NOMO-1 treated with DMSO at 0.1 percent for 48 hours (cell line): ENCODE results near the gene PKD1.
A peak's percentile ranks its signal among the peaks of the same experiment; 100 is the strongest.

Experiments
- DNase-seq: peaks from one replicate; lab custom pipeline; 2025; ENCODE audit not compliant: unreplicated experiment; lab: John Stamatoyannopoulos, UW

Gene PKD1

DNA sequence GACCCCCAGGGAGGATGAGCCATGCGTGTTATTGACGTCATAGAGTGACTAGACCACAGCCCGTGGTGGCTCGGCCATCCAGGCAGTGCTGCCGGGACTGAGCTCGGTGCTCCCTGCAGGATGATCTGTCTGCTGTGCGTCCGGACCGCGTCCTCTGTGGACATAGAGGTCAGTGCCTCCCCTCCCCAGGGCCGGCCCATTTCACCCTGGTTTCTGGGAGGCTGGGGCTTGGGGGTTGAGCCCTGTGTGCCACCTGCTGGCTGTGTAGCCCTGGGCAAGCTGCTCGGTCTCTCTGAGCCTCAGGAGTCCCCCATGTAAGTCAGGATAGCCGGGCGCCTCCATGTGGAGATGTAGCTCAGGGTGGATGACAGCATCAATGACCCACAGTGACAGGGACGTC is 79.6 kb downstream of the PKD1 start:
- no peak for DNase-seq

DNA sequence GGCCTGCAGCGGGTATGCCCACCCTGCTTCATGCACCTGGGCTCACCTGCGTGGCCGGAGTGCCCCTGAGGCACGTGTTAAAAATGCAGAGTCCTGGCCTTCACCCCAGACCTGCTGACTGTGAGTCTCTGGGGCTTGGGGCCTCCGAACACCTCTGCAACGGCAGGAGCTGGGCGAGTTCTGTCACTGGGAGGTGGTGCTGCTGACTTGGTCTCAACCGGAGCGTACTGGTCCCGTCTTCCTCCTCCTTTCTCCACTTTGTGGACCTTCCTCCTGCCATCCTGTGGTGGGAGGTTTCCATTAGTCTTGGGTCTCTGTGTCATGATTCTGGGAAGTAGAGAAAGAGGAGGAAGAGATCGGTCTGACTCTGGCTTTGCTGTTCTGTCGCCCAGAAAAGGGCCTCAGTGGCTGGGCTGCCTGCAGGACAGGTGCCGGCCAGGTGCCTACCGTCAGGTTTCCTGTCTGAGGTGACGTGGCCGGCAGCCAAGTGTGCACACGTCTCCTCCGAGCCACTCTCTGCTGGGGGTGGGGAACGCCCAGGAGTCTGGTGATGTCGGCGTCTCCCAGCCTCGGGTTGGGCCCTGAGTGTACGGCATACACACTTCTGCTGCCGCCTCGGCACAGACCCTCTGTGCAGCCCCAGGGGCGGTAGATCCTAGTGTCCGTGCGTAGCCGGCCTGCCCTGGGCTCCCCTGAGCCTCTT is 81.0 kb downstream of the PKD1 start:
- no peak for DNase-seq

DNA sequence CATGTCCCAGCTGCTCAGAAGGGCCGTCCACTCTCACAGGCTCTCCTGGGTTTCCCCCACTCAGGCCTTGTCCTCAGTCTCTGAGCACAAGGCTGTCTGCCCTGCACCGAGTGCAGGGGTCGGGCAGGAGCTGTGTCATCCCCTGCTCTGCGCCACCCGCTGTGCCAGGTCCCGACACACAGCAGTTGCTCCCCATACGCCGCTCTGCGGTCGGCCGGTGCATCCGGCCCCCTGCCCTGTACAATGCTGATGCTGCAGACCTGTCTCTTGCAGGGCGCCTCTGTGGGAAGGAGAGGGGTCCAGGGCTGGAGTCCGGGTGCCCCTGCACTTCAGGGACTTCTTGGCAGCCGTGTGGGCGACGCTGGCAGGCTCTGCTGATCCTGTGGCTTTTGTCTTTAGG is 81.8 kb downstream of the PKD1 start:
- no peak for DNase-seq

DNA sequence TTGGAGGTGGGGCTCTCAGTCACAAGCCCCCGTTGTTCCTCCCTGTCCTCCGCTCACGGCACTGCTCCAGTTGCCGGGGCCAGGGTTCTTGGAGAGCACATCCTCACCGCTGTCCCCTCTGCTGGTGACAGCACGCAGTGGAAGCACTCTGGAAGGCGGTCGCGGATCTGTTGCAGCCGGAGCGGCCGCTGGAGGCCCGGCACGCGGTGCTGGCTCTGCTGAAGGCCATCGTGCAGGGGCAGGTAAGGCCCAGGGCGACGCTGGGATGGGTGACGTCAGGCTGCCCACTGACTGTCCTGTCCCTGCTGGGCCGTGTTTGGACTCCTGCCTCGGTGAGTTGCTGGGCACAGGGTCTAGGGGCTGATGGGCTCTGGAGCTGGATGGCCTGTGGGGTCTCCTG is 82.5 kb downstream of the PKD1 start:
- DNase-seq = no peak

DNA sequence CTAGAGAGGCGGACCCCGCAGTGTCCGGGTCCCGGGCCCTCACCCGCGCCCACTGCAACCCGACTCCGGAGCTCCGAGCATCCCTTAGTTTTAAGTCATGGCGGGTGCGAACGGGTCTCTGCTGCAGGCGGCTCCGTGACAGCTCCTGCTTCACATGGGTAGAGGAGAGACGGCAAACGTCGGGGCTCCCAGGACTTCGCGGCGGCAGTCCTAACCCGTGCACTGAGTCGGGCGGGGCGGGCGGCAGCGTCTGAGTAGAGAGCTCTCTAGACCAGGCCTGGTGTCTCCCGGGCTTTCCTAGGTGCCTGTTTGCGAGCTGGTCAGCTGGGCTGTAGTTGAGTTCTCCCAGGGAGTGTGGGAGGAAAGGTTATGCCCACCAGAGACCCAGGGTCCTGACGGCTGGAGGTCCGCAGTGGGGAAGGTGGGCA is 87.6 kb downstream of the PKD1 start:
- no peak for DNase-seq

DNA sequence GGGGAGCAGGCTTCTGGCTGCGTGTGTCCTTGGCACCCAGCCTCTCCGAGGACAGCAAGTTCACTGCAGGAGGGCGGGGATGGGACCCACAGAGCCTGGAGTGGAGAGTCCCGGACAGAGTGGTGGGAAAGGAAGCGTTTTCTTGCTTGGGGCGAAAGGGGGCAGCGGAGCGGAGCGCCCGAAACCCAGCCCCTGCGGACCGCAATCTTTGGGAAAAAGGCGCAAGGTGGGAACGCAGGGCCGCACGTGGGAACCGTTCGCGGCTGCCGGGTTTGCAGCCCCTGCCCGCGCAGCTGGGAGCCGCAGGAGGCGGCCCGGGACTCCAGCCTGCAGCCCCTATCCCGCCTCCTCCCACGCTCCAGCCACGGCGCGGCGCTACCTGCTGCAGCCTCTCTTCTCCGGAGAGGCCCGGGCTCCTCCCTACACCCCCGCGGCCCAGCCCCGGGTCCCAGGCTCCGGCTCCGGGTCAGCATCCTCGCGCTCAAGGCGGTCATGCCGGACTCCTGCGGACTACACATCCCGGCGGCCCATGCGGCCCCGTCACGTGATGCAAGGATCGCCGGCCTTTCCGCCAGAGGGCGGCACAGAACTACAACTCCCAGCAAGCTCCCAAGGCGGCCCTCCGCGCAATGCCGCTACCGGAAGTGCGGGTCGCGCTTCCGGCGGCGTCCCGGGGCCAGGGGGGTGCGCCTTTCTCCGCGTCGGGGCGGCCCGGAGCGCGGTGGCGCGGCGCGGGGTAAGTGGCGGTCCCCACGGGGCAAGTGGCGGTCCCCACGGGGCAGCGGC is 88.2 kb downstream of the PKD1 start, which contains the start of the genes NTHL1 and TSC2:
TSS of gene NTHL1 (minus strand) at position 505 of the 786 bp plus-strand sequence. CDS start at position 494, 11 bp downstream.
TSS of gene TSC2 (plus strand) at position 656 of the 786 bp plus-strand sequence. CDS start 631 bp downstream, outside the sequence.
- DNase-seq = peak; percentile 93

DNA sequence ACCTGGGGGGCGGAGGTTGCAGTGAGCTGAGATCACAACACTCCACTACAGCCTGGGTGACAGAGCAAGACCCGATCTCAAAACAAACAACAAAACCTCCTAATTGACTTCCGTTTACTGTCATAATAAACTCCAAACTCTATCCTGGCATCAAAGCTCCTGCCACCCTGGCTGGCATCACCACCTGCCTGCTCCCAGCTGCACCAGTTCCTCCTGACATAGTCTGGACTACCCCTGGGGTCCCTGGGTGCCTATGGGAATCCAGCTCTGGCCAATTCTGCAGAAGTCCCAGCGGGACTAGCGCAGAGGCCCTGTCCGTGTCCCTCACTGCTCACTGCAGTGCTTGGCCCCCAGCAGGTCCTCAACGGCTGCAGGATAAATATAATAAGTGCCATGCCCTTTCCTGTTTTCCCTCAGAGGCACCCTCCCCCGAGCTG is 88.8 kb downstream of the PKD1 start:
- DNase-seq = no peak

DNA sequence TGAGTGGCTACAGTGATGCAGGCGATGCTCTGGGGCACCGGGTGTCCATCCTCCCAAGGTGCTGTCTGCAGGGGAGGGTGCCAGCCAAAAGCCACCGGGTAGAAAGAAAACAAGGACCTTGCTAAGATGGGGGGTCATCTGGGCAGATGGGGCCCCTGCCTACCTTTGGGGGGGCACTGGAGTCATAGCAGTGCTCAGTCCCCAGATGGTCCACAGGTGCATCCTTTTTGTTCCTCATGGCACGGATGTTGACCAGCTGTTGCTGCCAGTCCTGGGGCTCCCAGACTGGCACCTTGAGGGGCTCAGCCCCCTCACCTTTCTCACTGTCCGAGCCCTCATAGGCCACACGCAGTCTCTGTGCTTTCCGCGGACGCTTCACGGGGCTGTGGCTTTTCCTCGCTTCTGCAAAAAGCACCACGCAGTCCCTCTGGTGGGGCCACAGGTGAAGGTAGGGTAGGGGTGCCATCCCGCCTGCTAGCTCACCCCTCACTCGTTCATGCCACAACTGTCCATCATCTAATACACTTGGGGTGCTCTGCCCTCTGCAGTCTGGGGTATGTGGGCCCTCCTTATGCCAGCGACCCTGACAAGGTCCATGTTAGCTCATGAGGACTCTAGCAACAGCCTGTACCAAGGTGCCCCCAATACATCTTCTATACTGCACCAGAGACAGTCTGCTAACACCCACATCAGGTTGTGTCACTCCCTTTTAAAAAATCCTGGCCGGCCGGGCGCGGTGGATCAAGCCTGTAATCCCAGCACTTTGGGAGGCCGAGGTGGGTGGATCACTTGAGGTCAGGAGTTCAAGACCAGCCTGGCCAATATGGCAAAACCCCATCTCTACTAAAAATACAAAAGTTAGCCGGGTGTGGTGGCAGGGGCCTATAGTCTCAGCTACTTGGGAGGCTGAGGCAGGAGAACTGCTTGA is 89.5 kb downstream of the PKD1 start:
- DNase-seq = no peak

DNA sequence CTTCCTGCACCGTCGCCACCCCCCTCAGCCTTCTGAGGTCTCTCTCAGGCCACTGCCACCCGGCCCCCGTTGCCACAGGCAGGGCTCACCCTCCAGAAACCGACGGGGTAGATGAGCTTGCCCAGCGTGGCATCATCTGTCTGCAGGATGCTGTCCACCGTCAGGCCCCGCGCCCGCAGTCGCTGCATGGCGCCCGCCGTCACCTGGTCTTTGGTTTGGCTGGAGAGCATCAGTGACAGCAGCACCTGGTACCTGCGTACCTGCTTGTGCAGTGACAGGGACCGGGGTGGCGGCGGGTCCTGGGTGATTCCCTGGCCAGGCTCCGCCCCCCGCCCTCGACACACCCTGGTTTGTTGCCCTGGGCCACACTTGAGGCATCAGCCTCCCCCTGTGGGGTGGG is 91.2 kb downstream of the PKD1 start:
- no peak for DNase-seq

DNA sequence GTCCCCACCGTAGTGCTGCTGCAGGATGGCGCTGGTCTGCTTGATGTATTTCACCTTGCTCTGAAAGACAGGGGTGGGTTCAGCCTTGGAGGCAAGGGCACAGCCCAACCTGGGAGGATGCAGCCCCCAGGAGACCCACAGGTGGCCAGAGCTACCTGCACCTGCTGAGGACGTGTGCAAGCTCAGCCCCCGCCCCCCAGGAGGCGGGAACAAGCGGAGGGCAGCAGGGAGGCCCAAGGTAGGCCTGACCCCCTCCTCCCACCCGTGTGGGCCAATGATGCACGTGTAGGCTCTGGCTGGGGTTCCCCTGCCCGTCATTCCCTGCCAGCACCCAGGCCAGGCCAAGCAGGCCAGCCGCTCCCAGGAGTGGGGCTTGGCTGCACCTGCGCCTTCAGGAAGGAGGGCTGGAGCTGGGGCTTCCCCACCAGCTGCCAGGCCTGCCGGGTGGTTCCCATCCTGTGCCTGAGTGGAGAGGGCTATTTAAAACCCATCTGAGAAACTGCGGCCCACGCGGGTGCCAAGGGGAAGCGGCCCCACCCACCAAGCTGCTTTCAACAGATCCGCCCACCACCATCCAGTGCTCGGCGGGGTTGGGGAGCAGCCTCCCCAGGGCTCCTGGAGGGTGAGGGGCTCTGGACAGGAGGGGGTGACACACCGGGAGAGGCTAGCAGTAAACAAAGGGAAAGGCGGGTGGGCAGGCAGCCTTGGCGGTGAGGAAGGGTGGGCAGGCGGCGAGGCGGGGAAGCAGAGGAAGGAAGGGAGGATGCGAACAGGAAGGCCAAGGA is 91.8 kb downstream of the PKD1 start:
- no peak for DNase-seq

DNA sequence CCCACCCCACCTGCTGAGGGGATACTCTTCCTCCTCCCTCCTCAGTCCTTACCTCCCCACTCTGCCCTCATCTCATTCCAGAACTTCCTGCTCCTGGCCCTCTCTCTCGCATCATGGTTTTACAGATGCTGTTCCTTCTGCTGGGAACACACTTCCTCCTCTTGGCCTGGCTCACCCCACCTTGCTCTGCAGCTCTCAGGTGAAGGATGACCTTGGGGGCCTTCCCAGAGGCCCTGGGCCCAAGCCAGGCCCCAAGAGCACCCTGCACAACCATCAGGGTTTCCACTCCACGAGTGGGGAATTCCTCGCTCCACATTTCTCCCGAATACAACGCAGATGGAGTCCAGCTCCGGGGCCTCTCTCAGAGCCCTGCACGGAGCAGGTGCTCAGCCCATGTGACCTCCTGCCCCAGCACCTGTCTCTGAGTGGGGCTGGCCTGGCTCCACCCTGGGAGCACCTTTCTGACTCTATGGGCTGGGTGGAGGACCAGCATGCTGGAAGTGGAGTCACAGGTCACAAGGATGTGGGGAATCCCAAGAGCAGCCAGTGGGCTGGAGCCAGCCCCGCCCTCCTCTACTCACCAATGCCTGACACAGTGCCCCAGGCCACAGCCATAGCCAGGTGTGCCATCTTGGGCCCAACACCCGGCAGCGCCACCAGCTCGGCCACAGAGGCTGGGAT is 92.6 kb downstream of the PKD1 start:
- no peak for DNase-seq

DNA sequence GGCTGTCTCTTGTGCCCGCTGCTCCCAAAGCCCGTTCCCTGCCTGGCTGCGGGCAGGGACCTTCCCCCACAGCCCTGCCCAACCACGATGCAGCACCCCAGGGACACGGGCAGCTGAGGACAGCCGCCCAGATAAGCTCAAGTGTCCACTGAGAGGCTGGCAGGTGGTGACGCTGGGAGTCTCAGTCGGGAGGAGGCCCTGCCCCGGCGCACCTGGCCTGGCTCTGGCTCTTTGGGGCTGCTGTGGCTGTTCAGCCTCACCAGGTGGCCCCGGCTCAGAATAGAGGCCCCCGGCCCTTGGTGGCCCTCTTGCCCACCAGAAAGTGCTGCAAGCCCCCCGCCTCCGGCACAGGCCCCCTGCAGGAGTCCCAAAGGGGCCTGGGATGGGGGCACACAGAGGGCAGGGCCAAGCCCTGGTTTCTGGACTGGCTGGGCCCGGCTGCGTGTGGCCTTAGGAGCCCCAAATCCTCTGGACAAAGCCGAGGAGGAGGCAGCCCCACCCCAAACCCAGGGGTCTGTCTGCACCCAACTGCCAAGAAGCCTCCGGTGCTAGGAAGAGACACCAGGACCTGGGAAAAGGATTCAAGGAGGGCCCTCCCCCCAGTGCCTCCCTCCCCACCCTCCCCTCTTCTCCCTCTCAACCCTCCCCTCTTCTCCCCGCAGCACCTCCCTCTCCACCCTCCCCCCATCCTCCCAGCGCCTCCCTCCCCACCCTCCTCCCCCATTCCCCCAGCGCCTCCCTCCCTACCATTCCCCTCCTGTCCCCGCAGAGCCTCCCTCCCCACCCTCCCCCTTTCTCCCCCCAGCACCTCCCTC is 93.3 kb downstream of the PKD1 start:
- DNase-seq = no peak

DNA sequence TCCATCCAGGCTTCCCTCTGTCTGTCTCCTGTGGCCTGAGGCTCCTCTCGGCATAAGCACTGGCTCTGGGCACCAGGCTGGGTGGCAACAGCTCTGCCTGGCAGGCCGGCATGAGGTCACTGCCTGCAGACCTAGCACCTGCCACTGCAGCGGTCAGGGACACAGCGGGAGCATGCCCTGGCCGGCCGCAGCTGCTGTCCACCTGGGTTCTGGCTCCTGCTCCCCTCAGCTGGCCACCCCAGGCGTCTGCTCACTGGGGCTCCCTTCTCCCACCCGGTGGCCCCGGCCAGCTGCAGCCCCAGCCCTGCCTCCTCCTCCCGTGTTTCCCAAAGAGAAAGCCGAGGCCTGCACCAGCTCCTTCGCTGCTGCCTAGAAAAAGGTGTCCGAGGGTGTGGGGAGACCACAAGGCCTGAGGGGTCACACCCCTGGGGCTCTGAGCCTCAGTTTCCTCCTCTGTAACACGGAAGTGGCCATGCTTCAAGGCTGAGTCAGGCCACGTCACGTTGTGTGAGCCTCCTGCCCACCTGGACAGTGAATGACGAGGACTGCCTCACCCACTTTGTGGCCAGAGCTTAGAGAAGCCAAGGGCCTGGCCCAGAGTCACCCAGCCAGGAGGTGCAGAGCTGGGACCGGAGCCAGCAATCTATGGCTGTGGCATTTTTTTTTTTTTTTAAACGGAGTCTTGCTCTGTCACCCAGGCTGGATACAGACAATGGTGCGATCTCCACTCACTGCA is 94.7 kb downstream of the PKD1 start:
- no peak for DNase-seq

DNA sequence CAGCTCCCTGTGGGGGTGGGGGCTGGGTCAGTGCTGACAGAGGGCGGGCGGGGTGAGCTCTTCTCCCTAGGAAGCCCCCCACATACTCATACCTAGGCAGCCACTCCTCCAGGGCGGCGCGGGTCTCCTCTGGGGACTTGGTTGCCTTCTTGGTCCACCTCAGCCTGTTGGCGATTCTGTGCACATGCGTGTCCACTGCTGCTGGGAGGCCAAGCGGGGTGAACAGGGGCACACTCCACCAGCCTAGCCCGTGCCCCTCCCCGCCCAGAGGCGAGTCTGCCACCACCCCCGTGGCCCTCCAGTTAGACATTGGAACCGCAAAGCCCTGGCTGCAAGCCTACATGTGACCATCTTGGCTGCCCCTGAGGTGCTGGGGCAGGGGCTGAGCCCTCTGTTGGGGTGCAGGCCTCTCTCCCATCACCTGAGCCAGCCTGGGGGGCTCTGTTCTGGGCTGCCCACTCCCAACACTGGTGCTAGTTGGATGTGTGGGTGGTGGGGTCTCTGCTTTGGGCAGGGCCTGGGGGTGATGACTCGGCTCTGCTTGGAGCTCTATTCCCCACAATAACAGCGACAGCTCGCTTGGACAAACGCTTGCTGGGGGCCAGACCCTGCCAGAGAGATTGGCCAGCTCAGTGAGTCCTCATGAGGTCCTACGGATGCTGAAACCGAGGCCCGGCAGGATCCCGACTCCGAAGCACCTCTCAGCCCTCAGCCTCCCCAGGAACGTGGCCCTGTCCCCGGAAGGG is 95.5 kb downstream of the PKD1 start:
- DNase-seq = no peak

DNA sequence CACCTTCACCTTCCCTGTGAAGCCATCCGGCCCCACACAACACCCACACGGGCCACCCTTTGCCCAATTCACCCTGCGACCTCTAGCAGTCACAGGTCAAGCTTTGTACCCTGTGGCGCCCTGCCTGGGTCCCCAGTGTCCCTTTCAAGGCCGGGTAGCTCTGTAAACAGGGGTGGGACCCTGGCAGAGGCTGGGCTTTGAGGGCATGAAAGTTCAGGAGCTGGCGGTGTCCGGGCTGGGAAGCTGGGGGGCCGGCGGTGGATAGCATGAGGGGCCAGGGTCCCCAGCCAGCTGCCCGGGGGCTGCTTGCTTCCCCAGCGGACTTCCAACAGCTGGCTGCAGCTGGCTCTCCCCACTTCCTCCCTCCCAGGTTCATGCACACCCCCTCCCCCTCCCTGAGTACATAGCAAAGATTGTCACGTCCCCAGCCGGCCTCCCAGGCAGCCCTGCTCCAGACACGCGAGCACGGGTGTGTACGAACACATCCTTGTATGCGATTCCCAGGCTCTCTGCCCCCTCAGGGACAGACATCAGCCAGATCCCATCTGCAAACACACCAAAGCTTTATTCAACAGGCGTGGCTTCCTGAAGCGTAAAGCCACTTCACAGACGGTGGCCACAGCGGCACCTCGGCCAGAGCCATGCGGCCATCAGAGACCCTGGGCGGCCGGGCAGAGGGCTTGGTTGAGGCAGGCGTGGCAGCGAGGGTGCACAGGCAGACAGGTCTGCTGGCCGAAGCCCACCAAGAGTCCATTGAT is 96.2 kb downstream of the PKD1 start:
- no peak for DNase-seq
